ENCODE data around the gene COL8A1. TPM values are rescaled to one million over a fixed set of nuclear protein-coding genes. Genes with fewer than 3 reads are reported as not detected.

The COL8A1 gene
- total and polyA plus RNA-seq, 8 donors: 0.24 to 10.1 (median 0.59) TPM

DNA sequence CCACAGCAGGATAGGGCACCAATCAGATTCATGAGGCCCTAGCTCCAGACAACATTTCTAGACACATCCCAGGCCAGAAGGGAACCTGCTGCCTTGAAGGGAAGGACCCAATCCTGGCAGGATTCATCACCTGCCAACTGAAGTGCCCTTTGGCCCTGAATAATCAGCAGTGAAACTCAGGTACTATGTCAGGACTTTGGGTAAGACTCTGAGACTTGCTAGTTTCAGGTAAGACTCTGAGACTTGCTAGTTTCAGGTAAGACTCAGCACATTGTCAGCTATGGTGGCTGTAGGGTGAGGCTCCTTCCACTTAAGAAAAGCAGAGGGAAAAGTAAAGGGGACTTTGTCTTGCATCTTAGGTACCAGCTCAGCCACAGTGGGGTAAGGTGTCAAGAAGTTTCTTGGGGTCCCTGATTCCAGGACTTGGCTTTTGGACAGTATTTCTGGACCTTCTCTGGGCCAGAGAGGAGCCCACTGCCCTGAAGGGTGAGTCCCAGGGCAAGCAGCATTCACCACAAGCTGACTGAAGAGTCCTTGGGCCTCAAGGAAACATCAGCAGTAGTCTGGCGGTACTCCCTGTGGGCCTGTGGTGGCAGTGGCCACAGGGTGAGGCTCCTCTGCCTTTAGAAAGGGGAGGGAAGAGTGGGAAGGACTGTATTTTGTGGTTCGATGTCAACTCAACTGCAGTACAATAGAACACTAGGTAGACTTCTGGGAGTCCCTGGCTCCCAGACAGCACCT is 13.7 kb upstream of the COL8A1 start:
- DNase-seq (no peak), FAIRE-seq (no peak), ATAC-seq (no peak)
- Histone ChIP-seq H3K4me1 (no peaks in the 10 kb centered on the region), H3K9me3 (no peaks in the 10 kb centered on the region), H3K36me3 (no peaks in the 10 kb centered on the region), H3K27ac (no peak overlapping the region), H3K27me3 (no peaks in the 10 kb centered on the region), H3K4me3 (no peak overlapping the region)
- intact Hi-C loops (cut with DNase I): no loop called here
- TF ChIP-seq, protein P1, sequence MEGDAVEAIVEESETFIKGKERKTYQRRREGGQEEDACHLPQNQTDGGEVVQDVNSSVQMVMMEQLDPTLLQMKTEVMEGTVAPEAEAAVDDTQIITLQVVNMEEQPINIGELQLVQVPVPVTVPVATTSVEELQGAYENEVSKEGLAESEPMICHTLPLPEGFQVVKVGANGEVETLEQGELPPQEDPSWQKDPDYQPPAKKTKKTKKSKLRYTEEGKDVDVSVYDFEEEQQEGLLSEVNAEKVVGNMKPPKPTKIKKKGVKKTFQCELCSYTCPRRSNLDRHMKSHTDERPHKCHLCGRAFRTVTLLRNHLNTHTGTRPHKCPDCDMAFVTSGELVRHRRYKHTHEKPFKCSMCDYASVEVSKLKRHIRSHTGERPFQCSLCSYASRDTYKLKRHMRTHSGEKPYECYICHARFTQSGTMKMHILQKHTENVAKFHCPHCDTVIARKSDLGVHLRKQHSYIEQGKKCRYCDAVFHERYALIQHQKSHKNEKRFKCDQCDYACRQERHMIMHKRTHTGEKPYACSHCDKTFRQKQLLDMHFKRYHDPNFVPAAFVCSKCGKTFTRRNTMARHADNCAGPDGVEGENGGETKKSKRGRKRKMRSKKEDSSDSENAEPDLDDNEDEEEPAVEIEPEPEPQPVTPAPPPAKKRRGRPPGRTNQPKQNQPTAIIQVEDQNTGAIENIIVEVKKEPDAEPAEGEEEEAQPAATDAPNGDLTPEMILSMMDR (IDR thresholded peaks at IDR 0.05): no peak
- 75 to 76% methylated on average over 2 of the region's 2 CpGs for whole genome bisulfite sequencing, 2 donors

DNA sequence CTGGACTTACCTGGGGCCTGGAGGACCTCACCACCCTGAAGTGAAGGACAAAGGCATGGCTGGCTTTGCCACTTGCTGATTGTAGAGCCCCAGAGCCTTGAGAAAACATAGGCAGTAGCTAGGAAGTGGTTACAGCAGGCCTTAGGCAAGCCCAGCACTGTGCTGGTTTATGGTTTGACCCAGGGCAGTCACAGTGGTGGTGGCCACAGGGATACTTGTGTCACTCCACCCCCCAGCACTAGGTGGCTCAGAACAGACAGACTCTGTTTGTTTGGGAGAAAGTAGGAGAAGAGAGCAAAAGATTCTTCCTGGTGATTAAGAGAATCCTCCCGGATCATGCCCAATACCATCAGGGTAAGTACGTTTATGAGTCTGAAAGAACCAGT is 13.2 kb upstream of the COL8A1 start:
- no peak overlapping the region for H3K27ac ChIP-seq
- FAIRE-seq (no peak), DNase-seq (no peak), ATAC-seq (no peak)
- TF ChIP-seq, protein P1 (IDR thresholded peaks at IDR 0.05): no peak
- 47 to 53% methylated on average over 2 of the region's 2 CpGs for WGBS, 2 donors
- H3K4me3 ChIP-seq: no peak overlapping the region
- H3K4me1 ChIP-seq: no peaks in the 10 kb centered on the region
- H3K9me3 ChIP-seq: no peaks in the 10 kb centered on the region
- H3K36me3 ChIP-seq: no peaks in the 10 kb centered on the region
- no peaks in the 10 kb centered on the region for H3K27me3 ChIP-seq
- intact Hi-C loops (cut with DNase I): no loop called here

DNA sequence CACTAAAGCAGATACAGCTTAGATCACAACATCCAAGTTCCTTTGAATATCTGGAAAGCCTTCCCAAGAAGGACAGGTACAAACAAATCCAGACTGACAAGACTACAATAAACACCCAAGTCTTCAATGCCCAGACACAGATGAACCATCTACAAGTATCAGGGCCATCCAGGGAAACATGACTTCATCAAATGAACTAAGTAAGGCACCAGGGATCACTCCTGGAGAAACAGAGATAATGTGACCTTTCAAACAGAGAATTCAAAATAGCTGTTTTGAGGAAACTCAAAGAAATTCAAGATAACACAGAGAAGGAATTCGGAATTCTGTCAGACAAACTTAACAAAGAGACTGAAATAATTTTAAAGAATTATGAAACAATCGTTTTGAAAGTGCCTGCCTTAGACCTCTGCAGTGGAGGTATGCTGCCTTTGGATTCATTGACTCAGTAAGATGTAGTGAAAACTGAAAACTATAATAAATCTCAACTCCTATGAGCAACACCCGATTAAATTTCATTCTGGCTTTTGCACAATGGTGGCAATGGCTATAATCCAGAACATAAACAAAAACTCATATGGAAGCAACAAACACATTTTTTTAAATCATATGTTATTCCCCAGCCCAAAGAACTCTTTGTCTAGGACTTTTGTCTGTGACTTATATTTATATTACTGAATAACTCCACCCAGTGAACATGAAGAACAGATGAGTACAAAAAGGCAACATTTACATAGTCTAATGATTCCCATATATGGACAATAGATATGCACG is 12.6 kb upstream of the COL8A1 start:
- WGBS, 2 donors: 41 to 59% methylated on average over 4 of the region's 4 CpGs
- Histone ChIP-seq H3K27ac (no peak overlapping the region), H3K4me1 (no peaks in the 10 kb centered on the region), H3K4me3 (no peak overlapping the region), H3K9me3 (no peaks in the 10 kb centered on the region), H3K27me3 (no peaks in the 10 kb centered on the region), H3K36me3 (no peaks in the 10 kb centered on the region)
- DNase-seq (no peak), FAIRE-seq (no peak), ATAC-seq (no peak)
- intact Hi-C loops (cut with DNase I): no loop called here
- TF ChIP-seq, protein P1 (IDR thresholded peaks at IDR 0.05): no peak

DNA sequence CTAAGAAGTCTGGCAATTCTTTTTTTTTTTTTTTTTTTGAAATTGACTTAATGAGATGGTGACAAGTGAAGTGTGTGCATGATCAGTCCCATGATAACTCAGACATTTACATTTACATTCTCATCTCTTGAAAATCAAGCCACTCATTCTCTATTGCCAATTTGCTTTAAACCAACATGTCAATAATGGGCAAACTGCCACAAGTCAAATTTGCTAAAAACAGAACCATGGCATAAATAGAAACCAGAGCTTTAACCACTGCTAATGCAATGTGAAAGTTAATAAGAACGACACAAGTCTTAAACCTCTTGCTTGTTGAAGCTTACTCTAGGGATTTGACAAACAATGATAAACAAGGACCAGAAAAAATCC is 12.0 kb upstream of the COL8A1 start:
- FAIRE-seq: no peak
- TF ChIP-seq, protein P1 (IDR thresholded peaks at IDR 0.05): no peak
- DNase-seq: no peak
- H3K4me3 ChIP-seq: no peak overlapping the region
- no peak overlapping the region for H3K27ac ChIP-seq
- no peaks in the 10 kb centered on the region for H3K27me3 ChIP-seq
- H3K4me1 ChIP-seq: no peaks in the 10 kb centered on the region
- intact Hi-C loops (cut with DNase I): no loop called here
- WGBS, 2 donors: 51 to 61% methylated on average over 1 of the region's 1 CpG
- ATAC-seq: no peak
- no peaks in the 10 kb centered on the region for H3K9me3 ChIP-seq
- no peaks in the 10 kb centered on the region for H3K36me3 ChIP-seq
